CD4-positive, alpha-beta T cell (primary cell): ENCODE results near the gene MAPK8IP2. TPM values are rescaled to one million over a fixed set of nuclear protein-coding genes. Genes with fewer than 3 reads are reported as not detected.
A peak's percentile ranks its signal among the peaks of the same experiment; 100 is the strongest.

ENCODE experiments used
- ATAC-seq: fragments of 200-7000 bp; cut with Tn5 transposase; one replicate; pipeline ENCODE4 v1.10.0; 2022; ENCODE audit warnings: mild to moderate bottlenecking; ENCODE audit not compliant: poor library complexity
- CTCF ChIA-PET: fragments of 350-600 bp; sonication (Branson Sonifier 250); formaldehyde crosslinking; loops from one replicate; lab custom pipeline; 2021; ENCODE audit warnings: antibody characterized with exemption, inconsistent platforms; lab: Charles Lee
- POLR2A ChIA-PET: fragments of 350-600 bp; sonication (Branson Sonifier 250); formaldehyde crosslinking; loops from one replicate; lab custom pipeline; 2021; ENCODE audit warnings: antibody characterized with exemption, inconsistent platforms; lab: Charles Lee
- DNase-seq, 14 experiments: peaks; one replicate each; pipeline ENCODE4 v3.0.0-alpha.2; 2013 to 2020; ENCODE audit warnings: mixed read lengths in 2 of 14
- H3K27ac ChIP-seq, 2 donors: one replicate each; pipeline versions ENCODE4 v1.5.1 to v1.7.0; 2013; ENCODE audit warnings: low read length in 2 of 2, low read depth in 1 of 2, mild to moderate bottlenecking in 1 of 2
- H3K27me3 ChIP-seq, 2 experiments: 1 replicate in 1 of 2; 2 replicates in 1 of 2; pipeline versions ENCODE4 v1.6.1 to v1.7.0; 2013; ENCODE audit warnings: low read length in 2 of 2, control low read depth in 1 of 2, mild to moderate bottlenecking in 1 of 2, moderate library complexity in 1 of 2; ENCODE audit not compliant: insufficient read depth in 2 of 2, control insufficient read depth in 1 of 2
- H3K36me3 ChIP-seq: one replicate; pipeline ENCODE4 v1.6.1; 2013; ENCODE audit warnings: low read length, control low read depth; ENCODE audit not compliant: insufficient read depth
- H3K4me1 ChIP-seq: one replicate; pipeline ENCODE4 v1.6.1; 2013; ENCODE audit warnings: low read length, control low read depth; ENCODE audit not compliant: insufficient read depth
- H3K4me3 ChIP-seq: one replicate; pipeline ENCODE4 v1.5.1; 2013; ENCODE audit warnings: mild to moderate bottlenecking, low read length, moderate library complexity
- H3K9me3 ChIP-seq, 2 experiments: 1 replicate in 1 of 2; 2 replicates in 1 of 2; pipeline versions ENCODE4 v1.6.1 to v1.7.0; 2013; ENCODE audit warnings: low read length in 2 of 2, mild to moderate bottlenecking in 2 of 2, control low read depth in 1 of 2, moderate library complexity in 1 of 2; ENCODE audit not compliant: control insufficient read depth in 1 of 2, insufficient read depth in 1 of 2
- H3K27ac Mint-ChIP-seq: one replicate; pipeline ENCODE4 v1.8.0; 2020; ENCODE audit warnings: mixed read lengths
- H3K27me3 Mint-ChIP-seq: one replicate; pipeline ENCODE4 v1.8.0; 2021; ENCODE audit warnings: mixed read lengths
- H3K36me3 Mint-ChIP-seq: one replicate; pipeline ENCODE4 v1.8.0; 2021; ENCODE audit warnings: low read depth, mixed read lengths
- H3K4me1 Mint-ChIP-seq: one replicate; pipeline ENCODE4 v1.8.0; 2021; ENCODE audit warnings: low read depth, mixed read lengths
- H3K4me3 Mint-ChIP-seq: one replicate; pipeline ENCODE4 v1.8.0; 2020; ENCODE audit warnings: mild to moderate bottlenecking, mixed read lengths
- H3K9me3 Mint-ChIP-seq: one replicate; pipeline ENCODE4 v1.8.0; 2020; ENCODE audit warnings: mixed read lengths
- CTCF ChIP-seq: fragments of 200-600 bp; IDR thresholded peaks from one replicate; pipeline ENCODE4 v1.8.0; 2022; ENCODE audit warnings: antibody characterized with exemption, mild to moderate bottlenecking
- intact Hi-C, 2 experiments: fragments of 100-400 bp; cut with DNase I in 1 of 2; cut with micrococcal nuclease in 1 of 2; formaldehyde crosslinking; loops; one replicate each; pipeline versions ENCODE4 v1.15.1 to v1.9.0; 2023 to 2025; cut with DNase I, micrococcal nuclease
- total RNA-seq, 174 experiments: library from RNA in 2 of 174; stranded (reverse) in 2 of 174; gene quantifications; one replicate each; pipeline ENCODE4 v1.2.3 and lab custom pipeline; 2021 to 2026

The MAPK8IP2 gene
- total RNA-seq, 2 experiments from 2014 or later = 0.31 to 0.52 TPM

GRCh38 chr22:50581950-50582492 lies 18.6 kb upstream of the MAPK8IP2 start:
- Mint-ChIP-seq H3K4me1 (peaks cover 35% of the 10 kb centered on the region), H3K4me3 (peak overlapping the region; percentile 100), H3K27ac (peak overlapping the region; percentile 98), H3K9me3 (no peaks in the 10 kb centered on the region), H3K36me3 (peaks cover 27% of the 10 kb centered on the region), H3K27me3 (no peaks in the 10 kb centered on the region)
- Histone ChIP-seq H3K4me3 (peak overlapping the region; percentile 63), H3K4me1 (peaks cover 38% of the 10 kb centered on the region), H3K27ac (peak overlapping the region; percentile 91 to 95), H3K9me3 (no peaks in the 10 kb centered on the region), H3K36me3 (peaks cover 13% of the 10 kb centered on the region), H3K27me3 (no peaks in the 10 kb centered on the region)
- intact Hi-C loops = loop anchor here (1.0 to 5.0 kb wide), 7 partner anchors 19 to 74 kb away; partner anchors contain the start of genes KLHDC7B (in 1 of the 2), NCAPH2 (in 1 of the 2), SCO2 (in 1 of the 2) and SYCE3 (in 1 of the 2)
- CTCF ChIA-PET = interaction anchor here (1.0 to 1.4 kb wide), 2 partner anchors 19 to 56 kb away, joined by 5 read pairs; partner anchors contain the start of genes SCO2 and SYCE3
- DNase-seq (peak in 8 of 14 experiments; percentile 9 to 70 (median 40)), ATAC-seq (no peak)
- POLR2A ChIA-PET = interaction anchor here (0.7 to 2.6 kb wide), 17 partner anchors 17 to 267 kb away, joined by 3 to 59 read pairs (median 5); partner anchors contain the start of genes ARSA, KLHDC7B, LMF2 and NCAPH2
- no peak for TF ChIP-seq CTCF

- Mint-ChIP-seq H3K36me3 (peaks cover 27% of the 10 kb centered on the region), H3K4me1 (peaks cover 35% of the 10 kb centered on the region), H3K9me3 (no peaks in the 10 kb centered on the region), H3K27ac (peak within 1 kb of the TSS; percentile 98), H3K4me3 (peak within 1 kb of the TSS; percentile 100), H3K27me3 (no peaks in the 10 kb centered on the region)
- peak; percentile 92 for ATAC-seq
- no peaks in the 10 kb centered on the region for H3K27me3 ChIP-seq
- H3K4me1 ChIP-seq = peaks cover 31% of the 10 kb centered on the region
- no peak for TF ChIP-seq CTCF
- H3K4me3 ChIP-seq = peak within 1 kb of the TSS; percentile 63
- ChIA-PET POLR2A (interaction anchor here (0.7 to 2.6 kb wide), 16 partner anchors 17 to 268 kb away, joined by 3 to 59 read pairs (median 4); partner anchors contain the start of genes ARSA, KLHDC7B, LMF2 and NCAPH2), CTCF (interaction anchor here (1.0 to 1.4 kb wide), 2 partner anchors 20 to 57 kb away, joined by 5 read pairs; partner anchors contain the start of genes SCO2 and SYCE3)
- peaks cover 13% of the 10 kb centered on the region for H3K36me3 ChIP-seq
- intact Hi-C loops = loop anchor here (1.0 to 5.0 kb wide), 8 partner anchors 20 to 74 kb away; partner anchors contain the start of genes SYCE3 (in 2 of the 2), KLHDC7B (in 1 of the 2), NCAPH2 (in 1 of the 2) and SCO2 (in 1 of the 2)
- peak within 1 kb of the TSS; percentile 91 to 95 for H3K27ac ChIP-seq
- DNase-seq = peak; percentile 95 to 99 (median 98)
- H3K9me3 ChIP-seq = no peaks in the 10 kb centered on the region
These were observed 17.9 kb upstream of the MAPK8IP2 start, which contains the start of gene CHKB for GRCh38 chr22:50582493-50583293. CHKB (minus strand) TSS chr22:50582849; CDS start chr22:50582781, 68 bp downstream.

- no peaks in the 10 kb centered on the region for H3K27me3 ChIP-seq
- Mint-ChIP-seq H3K9me3 (no peaks in the 10 kb centered on the region), H3K4me3 (peak overlapping the region; percentile 82), H3K4me1 (peaks cover 35% of the 10 kb centered on the region), H3K36me3 (peaks cover 27% of the 10 kb centered on the region), H3K27ac (peak overlapping the region; percentile 98), H3K27me3 (no peaks in the 10 kb centered on the region)
- H3K4me3 ChIP-seq = peak overlapping the region; percentile 63
- ATAC-seq = peak; percentile 19
- ChIA-PET CTCF (no interaction called here), POLR2A (interaction anchor here (0.7 to 2.6 kb wide), 12 partner anchors 20 to 113 kb away, joined by 3 to 59 read pairs (median 12); partner anchors contain the start of genes ARSA, KLHDC7B, LMF2 and NCAPH2)
- H3K9me3 ChIP-seq = no peaks in the 10 kb centered on the region
- peaks cover 28% of the 10 kb centered on the region for H3K4me1 ChIP-seq
- H3K36me3 ChIP-seq = peaks cover 13% of the 10 kb centered on the region
- TF ChIP-seq CTCF = peak; percentile 13
- H3K27ac ChIP-seq = peak overlapping the region in 1 of 2 donors; percentile 95
- intact Hi-C loops = loop anchor here (1.0 to 5.0 kb wide), 6 partner anchors 21 to 56 kb away; partner anchors contain the start of genes SYCE3 (in 2 of the 2), KLHDC7B (in 1 of the 2) and SCO2 (in 1 of the 2)
- DNase-seq = no peak
These were observed 17.2 kb upstream of the MAPK8IP2 start for GRCh38 chr22:50583294-50583861.
